Liver (tissue), 9 donors: Measurements from ENCODE around the gene NCF1. TPM values are rescaled to one million over a fixed set of nuclear protein-coding genes. Genes with fewer than 3 reads are reported as not detected.
"Not testable (repeated sequence)": the region's sequence is repeated elsewhere in the genome, so short reads cannot be mapped to it uniquely, and the experiment has no call there.

Experiments used
- DNase-seq: peaks from one replicate; pipeline ENCODE4 v3.0.0-alpha.2; 2017; ENCODE audit warnings: low spot score
- H3K27ac ChIP-seq, 2 donors: one replicate each; pipeline ENCODE4 v1.7.0; 2013; ENCODE audit warnings: inconsistent platforms in 2 of 2, low read length in 2 of 2, control low read depth in 1 of 2, low read depth in 1 of 2, mild to moderate bottlenecking in 1 of 2
- H3K27me3 ChIP-seq, 4 donors: one replicate each; pipeline versions ENCODE4 v1.6.1 to v1.7.0; 2013; ENCODE audit warnings: low read length in 3 of 4, inconsistent platforms in 1 of 4, mild to moderate bottlenecking in 1 of 4, moderate library complexity in 1 of 4; ENCODE audit not compliant: control insufficient read depth in 4 of 4, insufficient read depth in 4 of 4
- H3K36me3 ChIP-seq, 4 donors: one replicate each; pipeline versions ENCODE4 v1.6.1 to v1.7.0; 2013; ENCODE audit warnings: low read length in 3 of 4, mild to moderate bottlenecking in 3 of 4, low read depth in 1 of 4, moderate library complexity in 1 of 4; ENCODE audit not compliant: control insufficient read depth in 4 of 4, insufficient read depth in 3 of 4
- H3K4me1 ChIP-seq, 4 donors: one replicate each; pipeline versions ENCODE4 v1.6.1 to v1.7.0; 2013; ENCODE audit warnings: low read length in 3 of 4, mild to moderate bottlenecking in 3 of 4, moderate library complexity in 1 of 4; ENCODE audit not compliant: control insufficient read depth in 4 of 4, insufficient read depth in 4 of 4
- H3K4me3 ChIP-seq, 3 donors: one replicate each; pipeline versions ENCODE4 v1.6.1 to v1.7.0; 2013; ENCODE audit warnings: low read length in 3 of 3, control low read depth in 1 of 3, low read depth in 1 of 3, mild to moderate bottlenecking in 1 of 3
- H3K9ac ChIP-seq, 2 donors: one replicate each; pipeline ENCODE4 v1.7.0; 2013; ENCODE audit warnings: low read length in 2 of 2, mild to moderate bottlenecking in 2 of 2, moderate library complexity in 2 of 2, control low read depth in 1 of 2, low read depth in 1 of 2
- H3K9me3 ChIP-seq, 4 donors: one replicate each; pipeline versions ENCODE4 v1.6.1 to v1.7.0; 2013; ENCODE audit warnings: low read length in 3 of 4; ENCODE audit not compliant: control insufficient read depth in 4 of 4
- WGBS: extraction: QIAGEN DNeasy Blood & Tissue Kit; methylation state at CpG from one replicate; pipeline ENCODE4 v1.1.7; 2013; 5-methylcytosine and 5-hydroxymethylcytosine counted together
- polyA plus RNA-seq, 2 donors: library from polyadenylated mRNA; stranded (reverse) in 1 of 2; unstranded in 1 of 2; fragments of 200-250 nt in 1 of 2; fragments of >200 nt in 1 of 2; fragmentation: Nextera tagmentation in 1 of 2; extraction: Ambion mirVana in 1 of 2; gene quantifications; one replicate each; pipeline versions ENCODE4 v1.2.1 to v1.2.3, GENCODE V29; 2013 to 2015
- total RNA-seq, 2 donors: library from RNA; depleted of rRNA; stranded (reverse); fragments of >200 nt; gene quantifications; one replicate each; pipeline ENCODE4 v1.2.3, GENCODE V29; 2014
- donor health status: healthy.
- donor health status: healthy.
- donor health status: healthy.
- donor health status: healthy.
- donor health status: healthy.

Gene NCF1
- total and polyA plus RNA-seq, 4 donors, result 2.0 to 3.0 (median 2.2) TPM

DNA sequence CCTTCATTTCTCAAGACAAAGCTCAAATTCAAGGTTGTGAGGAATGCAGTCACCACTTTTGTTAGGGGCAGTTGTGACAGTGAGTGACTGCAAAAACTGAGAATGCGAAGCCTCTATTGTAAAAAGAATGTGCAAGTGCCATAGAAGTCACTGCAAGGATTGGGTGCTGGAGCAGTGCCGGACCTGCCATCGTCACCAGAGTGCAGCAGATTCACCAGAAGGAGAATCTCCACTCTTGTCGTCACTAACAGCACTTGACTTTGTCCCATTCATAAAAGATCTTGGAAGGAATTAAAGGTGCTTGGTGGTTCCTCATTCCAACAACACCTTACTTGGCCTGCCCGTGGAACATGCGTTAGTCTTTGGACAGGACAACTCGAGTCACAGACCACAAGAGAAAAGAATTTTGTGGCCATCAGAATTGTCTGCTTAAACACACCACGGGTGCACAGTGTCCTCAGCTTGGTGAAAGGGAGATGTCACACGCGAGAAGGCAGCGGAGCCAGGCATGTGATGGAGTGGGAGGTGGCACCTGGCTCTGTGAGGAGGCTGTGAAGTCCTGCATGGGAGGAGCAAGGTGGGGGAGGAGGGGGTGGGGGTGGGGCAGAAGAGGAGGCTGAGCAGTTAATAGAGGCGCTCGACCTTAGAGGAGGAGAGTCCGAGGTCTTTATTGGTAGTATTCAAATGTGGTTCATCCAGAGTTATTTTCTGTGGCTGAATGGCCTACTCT lies 33.7 kb upstream of the NCF1 start:
- H3K27ac ChIP-seq, H3K36me3 ChIP-seq, H3K9ac ChIP-seq, H3K4me1 ChIP-seq, H3K4me3 ChIP-seq, DNase-seq, H3K27me3 ChIP-seq, H3K9me3 ChIP-seq: not testable (repeated sequence)
- WGBS, result no CpG with 5 or more reads among the region's 14 CpGs

DNA sequence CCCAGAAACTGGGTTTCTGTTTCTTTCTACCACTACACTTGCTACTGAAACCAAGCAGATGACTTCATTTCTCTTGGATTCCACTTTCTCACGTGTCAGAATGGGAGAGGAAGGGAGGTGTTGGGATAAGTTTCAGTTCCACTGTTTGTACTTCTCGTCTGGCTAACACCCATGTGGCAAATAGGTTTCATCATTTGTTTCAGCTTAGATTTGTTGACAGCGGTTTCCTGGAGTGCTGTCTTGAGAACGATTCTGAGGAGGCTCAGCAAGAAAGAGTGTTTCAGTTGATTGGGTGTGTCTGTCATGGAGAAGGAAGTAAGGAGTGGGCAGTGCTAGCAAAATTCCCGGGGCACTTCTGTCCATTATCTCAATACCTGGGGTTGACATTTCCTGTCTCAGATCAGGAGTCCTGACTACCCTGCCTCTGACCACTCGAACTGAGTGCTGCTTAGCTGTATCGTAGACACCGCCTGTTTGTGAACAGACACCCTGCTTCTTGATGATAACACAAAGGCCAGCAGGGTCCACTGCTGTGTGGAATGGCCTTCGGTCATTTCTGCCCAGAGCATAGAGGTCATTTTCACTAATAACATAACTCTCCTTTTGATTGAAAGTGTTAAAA lies 29.8 kb upstream of the NCF1 start:
- not testable (repeated sequence) for DNase-seq, H3K4me1 ChIP-seq, H3K27me3 ChIP-seq, H3K4me3 ChIP-seq, H3K9ac ChIP-seq, H3K36me3 ChIP-seq, H3K27ac ChIP-seq, H3K9me3 ChIP-seq
- no CpG with 5 or more reads among the region's 9 CpGs for WGBS

DNA sequence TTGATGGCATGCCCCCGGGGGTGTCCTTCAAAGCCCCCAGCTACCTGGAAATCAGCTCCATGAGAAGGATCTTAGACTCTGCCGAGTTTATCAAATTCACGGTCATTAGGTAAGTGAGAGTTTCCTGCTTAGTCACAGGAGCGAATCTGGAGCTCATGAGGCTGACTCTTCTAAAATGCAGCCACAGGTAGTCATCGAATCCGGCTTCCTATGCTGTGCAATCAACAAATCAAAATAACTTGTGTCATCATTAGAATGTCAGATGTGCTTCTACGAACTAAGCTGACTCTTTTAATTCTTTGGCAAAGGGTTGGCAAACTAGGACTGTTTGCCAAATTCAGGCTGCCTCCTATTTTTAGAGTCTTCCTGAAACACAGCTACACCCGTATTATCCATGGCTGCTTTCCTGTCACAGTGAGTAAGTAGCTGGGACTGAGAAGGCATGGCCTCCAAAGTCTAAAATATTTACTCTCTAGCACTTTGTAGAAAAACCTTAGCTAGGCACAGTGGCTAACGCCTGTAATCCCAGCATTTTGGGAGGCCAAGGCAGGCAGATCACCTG lies 19.8 kb upstream of the NCF1 start:
- not testable (repeated sequence) for H3K36me3 ChIP-seq

DNA sequence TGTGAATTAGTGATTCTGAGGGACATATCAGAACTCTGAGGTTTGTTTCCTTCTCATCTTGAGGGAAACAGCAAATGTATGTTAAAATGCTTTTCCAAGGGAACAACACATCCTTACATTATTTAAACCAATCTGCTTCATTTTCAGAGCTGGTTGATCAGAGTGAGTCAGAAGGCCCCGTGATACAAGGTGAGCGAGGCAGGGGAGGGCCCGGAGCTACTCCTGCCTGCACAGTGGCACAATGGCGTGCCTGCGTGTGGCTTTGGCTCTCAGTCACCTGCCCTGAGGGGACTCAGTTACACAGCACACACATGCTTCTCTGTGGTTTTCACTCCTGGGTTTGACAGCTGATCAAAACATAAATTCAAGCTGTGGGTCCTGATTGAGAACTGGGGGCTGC lies 17.1 kb upstream of the NCF1 start:
- WGBS, result no CpG with 5 or more reads among the region's 5 CpGs
- not testable (repeated sequence) for H3K27ac ChIP-seq, DNase-seq

More for the DNA sequence above, 19.8 kb upstream of the NCF1 start:
- not testable (repeated sequence) for H3K9me3 ChIP-seq, H3K9ac ChIP-seq, H3K4me3 ChIP-seq, H3K27me3 ChIP-seq, DNase-seq, H3K27ac ChIP-seq, H3K4me1 ChIP-seq
- no CpG with 5 or more reads among the region's 9 CpGs for WGBS

DNA sequence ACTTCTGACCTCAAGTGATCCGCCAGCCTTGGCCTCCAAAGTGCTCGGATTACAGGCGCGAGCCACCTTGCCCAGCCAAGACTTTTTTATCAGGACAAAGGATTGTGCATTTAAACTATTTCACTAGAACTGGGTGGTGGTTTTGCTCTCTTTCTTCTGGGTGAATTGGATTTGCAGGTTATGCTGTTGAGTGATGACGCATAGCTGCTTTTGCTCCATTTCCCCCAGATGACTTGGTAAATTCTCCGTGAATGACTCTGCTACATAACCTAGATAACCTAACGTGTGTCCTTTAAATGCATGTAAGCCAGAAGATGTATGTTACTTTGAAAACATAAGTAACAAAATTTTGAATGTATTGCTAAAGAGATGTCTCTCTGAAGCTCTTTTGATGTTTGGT lies 15.5 kb upstream of the NCF1 start:
- H3K27me3 ChIP-seq, H3K4me1 ChIP-seq, H3K9me3 ChIP-seq, H3K4me3 ChIP-seq, H3K9ac ChIP-seq, H3K27ac ChIP-seq, DNase-seq, H3K36me3 ChIP-seq: not testable (repeated sequence)
- WGBS, result no CpG with 5 or more reads among the region's 7 CpGs

More for the DNA sequence above, 17.1 kb upstream of the NCF1 start:
- H3K4me3 ChIP-seq, H3K4me1 ChIP-seq, H3K36me3 ChIP-seq, H3K27me3 ChIP-seq, H3K9me3 ChIP-seq, H3K9ac ChIP-seq: not testable (repeated sequence)

DNA sequence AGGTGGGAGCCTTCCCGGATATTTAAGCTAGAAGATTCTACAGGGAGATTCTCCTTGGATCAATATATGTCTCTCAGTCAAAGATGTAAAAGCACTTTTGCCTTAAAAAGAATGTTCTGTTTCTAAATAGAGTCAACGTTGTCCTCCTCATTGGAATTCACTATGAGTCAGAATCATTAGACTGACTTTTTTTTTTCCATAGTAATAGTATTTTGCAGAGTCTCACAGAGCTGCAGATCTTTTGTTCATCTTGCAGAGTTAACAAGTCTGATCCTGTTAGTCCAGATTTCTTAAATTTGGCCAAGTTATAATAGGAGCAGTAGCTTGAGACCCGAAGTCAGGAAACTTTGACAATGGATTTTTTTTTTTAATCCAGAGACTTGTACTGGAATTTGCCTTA lies 14.8 kb upstream of the NCF1 start:
- WGBS, result no CpG with 5 or more reads among the region's 3 CpGs

DNA sequence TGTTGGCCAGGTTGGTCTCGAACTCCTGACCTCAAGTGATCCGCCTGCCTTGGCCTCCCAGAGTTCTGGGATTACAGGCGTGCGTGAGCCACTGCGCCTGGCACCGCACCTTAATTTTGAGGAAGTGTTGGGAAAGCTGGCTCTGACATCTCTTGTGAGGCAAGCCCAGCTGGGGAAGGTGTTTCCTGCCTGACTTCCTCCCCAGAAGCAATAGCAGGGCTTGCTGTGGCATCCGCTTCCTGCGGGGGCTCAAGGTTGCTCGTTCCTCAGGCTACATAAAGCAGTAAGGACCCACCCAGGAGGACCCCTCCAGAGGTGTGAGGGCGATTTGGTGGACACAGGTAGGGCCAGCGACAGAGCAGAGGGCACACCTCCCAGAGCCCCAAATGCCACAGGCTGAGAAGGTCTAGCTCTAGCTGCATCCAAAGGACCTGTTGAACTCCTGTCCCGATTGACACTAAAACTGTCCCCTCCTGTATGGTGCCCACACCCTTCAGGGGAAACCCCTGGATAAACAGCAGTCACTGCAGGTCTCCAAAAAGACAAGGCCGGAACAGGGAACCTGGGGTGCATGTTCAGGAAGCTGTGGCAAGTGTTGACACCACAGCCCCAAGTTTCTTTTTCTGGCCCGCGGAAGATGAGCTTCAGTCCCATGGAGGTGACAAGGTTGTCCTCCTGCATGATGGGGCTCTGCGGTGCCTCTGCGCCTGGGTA lies 8.4 kb upstream of the NCF1 start:
- H3K27me3 ChIP-seq, H3K9ac ChIP-seq, DNase-seq, H3K9me3 ChIP-seq, H3K36me3 ChIP-seq, H3K27ac ChIP-seq, H3K4me1 ChIP-seq, H3K4me3 ChIP-seq: not testable (repeated sequence)
- WGBS, result no CpG with 5 or more reads among the region's 17 CpGs

More for the DNA sequence above, 14.8 kb upstream of the NCF1 start:
- H3K27me3 ChIP-seq, H3K4me3 ChIP-seq, H3K36me3 ChIP-seq, H3K27ac ChIP-seq, H3K4me1 ChIP-seq, H3K9me3 ChIP-seq, DNase-seq, H3K9ac ChIP-seq: not testable (repeated sequence)

DNA sequence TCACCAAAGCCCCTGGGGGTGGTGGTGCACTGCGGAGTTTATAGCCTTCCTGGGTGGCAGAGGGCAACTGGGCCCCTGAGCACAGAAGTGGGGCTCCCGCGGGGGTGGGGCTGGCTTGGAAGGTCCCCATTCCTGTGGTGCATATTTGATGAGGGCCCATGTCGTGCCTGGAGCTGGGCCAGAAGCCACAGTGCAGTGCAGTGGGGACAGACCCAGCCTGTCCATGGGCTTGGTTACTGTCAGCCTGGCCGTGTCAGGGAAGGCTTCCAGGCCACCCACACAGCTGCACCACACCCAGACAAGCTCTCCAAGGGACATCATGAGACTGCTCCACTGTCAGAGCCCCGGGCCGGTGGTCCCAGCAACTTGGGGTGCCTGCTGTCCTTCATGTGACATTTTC lies 7.3 kb upstream of the NCF1 start:
- H3K27ac ChIP-seq, H3K36me3 ChIP-seq, H3K4me3 ChIP-seq, DNase-seq, H3K9me3 ChIP-seq, H3K9ac ChIP-seq, H3K4me1 ChIP-seq, H3K27me3 ChIP-seq: not testable (repeated sequence)
- WGBS, result 50% methylated on average over 1 of the region's 7 CpGs
